Measurements from ENCODE around the gene TRIO. TPM values are rescaled to one million over a fixed set of nuclear protein-coding genes. Genes with fewer than 3 reads are reported as not detected.

Gene TRIO
- polyA plus RNA-seq, 2 donors = 10.3 to 22.8 TPM

DNA sequence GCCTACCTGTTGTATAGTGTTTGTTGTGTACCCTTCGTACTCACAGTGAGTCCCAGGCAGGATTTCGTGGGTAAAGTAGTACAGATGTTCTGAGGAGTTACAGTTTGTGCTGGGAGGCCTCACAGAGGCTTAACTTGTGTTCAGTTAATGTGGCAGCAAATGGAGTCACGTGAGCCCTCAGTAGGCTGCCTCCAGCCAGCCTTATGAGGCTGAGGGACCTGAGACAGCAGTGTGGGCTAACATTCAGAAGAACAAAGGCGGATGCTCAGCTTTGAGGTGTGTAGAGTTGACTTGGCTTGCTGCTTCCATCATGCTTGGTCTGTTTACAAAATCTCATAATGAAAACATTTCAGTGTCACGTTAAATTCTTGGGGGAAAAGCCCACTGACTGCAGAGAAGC is 118.1 kb downstream of the TRIO start:
- Histone ChIP-seq H3K9me3 (ENCODE audit: control insufficient read depth in 2 of 2, insufficient read depth in 1 of 2, low read depth in 1 of 2, low read length in 1 of 2) (no peaks in the 10 kb centered on the region), H3K4me3 (ENCODE audit: low read depth in 1 of 2, low read length in 2 of 2) (no peak overlapping the region), H3K27me3 (ENCODE audit: control insufficient read depth in 1 of 2, insufficient read depth in 2 of 2, low read length in 2 of 2) (no peaks in the 10 kb centered on the region), H3K27ac (ENCODE audit: low read depth in 2 of 2, low read length in 1 of 2) (no peak overlapping the region), H3K4me1 (ENCODE audit: control insufficient read depth in 2 of 2, insufficient read depth in 2 of 2, low read length in 1 of 2) (peaks cover 7 to 9% of the 10 kb centered on the region in 2 donors), H3K36me3 (ENCODE audit: control insufficient read depth in 2 of 2, insufficient read depth in 2 of 2, low read length in 1 of 2) (no peaks in the 10 kb centered on the region)
- WGBS, 2 donors = 72 to 73% methylated on average over 5 of the region's 5 CpGs

DNA sequence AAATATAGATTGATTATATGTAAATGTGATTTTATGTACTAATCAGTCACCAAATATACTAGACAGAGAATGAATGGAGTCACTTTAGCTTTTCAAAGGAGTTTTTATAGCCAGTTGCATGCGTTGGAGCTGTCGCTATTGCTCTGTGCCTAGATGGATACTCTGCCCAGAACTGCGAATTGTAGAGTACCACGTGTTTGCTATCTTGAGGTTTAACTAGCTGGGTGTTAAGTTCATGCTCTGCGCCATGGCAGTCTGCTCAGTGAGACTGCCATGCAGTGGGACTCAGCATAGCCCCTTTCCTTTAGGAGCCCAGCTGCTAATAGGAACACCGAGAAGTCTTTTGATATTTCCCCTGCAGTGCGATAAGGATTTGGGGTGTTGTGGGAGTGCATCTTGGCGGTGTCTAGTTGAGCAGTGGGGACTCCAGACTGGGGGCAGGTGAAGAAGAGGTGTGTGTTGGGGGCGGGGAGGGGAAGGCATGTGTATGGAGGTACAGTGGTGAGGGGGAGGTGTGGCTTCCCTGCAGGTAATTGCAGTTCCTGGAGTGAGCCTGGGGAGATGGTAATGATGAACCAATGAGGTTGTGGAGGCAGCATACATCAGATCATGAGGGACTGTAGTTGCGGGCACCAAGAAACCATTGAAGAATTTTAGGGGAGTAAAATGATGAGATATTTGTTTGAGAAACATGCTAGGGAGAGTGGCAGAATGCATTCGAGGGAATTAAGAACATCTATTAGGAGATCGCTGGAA is 118.9 kb downstream of the TRIO start:
- Histone ChIP-seq H3K4me1 (ENCODE audit: control insufficient read depth in 2 of 2, insufficient read depth in 2 of 2, low read length in 1 of 2) (peaks cover 6 to 8% of the 10 kb centered on the region in 2 donors), H3K4me3 (ENCODE audit: low read depth in 1 of 2, low read length in 2 of 2) (no peak overlapping the region), H3K36me3 (ENCODE audit: control insufficient read depth in 2 of 2, insufficient read depth in 2 of 2, low read length in 1 of 2) (no peaks in the 10 kb centered on the region), H3K9me3 (ENCODE audit: control insufficient read depth in 2 of 2, insufficient read depth in 1 of 2, low read depth in 1 of 2, low read length in 1 of 2) (no peaks in the 10 kb centered on the region), H3K27ac (ENCODE audit: low read depth in 2 of 2, low read length in 1 of 2) (no peak overlapping the region), H3K27me3 (ENCODE audit: control insufficient read depth in 1 of 2, insufficient read depth in 2 of 2, low read length in 2 of 2) (no peaks in the 10 kb centered on the region)
- WGBS, 2 donors = 90 to 93% methylated on average over 12 of the region's 12 CpGs

DNA sequence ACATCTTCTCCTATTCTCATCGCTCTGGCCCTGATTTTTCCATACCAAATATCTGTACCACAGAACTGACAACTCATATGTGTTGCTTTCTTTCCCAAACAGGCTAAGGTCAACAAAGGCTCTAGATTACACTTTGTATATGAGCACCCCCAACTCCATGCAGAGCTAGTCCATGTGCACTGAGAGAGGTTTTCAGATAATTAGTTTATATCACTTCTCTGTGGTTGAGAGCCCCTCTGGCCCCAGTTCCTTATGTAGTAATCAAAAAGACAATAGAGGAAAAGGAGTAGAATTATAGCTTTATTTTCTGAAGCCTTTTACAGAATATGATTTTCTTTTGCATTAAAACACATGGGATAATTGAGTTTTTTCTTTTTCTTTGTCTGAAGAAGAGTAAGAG is 120.0 kb downstream of the TRIO start:
- no peak overlapping the region for H3K4me3 ChIP-seq (ENCODE audit: low read depth in 1 of 2, low read length in 2 of 2)
- no peaks in the 10 kb centered on the region for H3K9me3 ChIP-seq (ENCODE audit: control insufficient read depth in 2 of 2, insufficient read depth in 1 of 2, low read depth in 1 of 2, low read length in 1 of 2)
- 88 to 94% methylated on average over 1 of the region's 1 CpG for WGBS, 2 donors
- H3K27me3 ChIP-seq (ENCODE audit: control insufficient read depth in 1 of 2, insufficient read depth in 2 of 2, low read length in 2 of 2) = no peaks in the 10 kb centered on the region
- peaks cover 5 to 7% of the 10 kb centered on the region in 2 donors for H3K4me1 ChIP-seq (ENCODE audit: control insufficient read depth in 2 of 2, insufficient read depth in 2 of 2, low read length in 1 of 2)
- no peaks in the 10 kb centered on the region for H3K36me3 ChIP-seq (ENCODE audit: control insufficient read depth in 2 of 2, insufficient read depth in 2 of 2, low read length in 1 of 2)
- H3K27ac ChIP-seq (ENCODE audit: low read depth in 2 of 2, low read length in 1 of 2) = no peak overlapping the region

DNA sequence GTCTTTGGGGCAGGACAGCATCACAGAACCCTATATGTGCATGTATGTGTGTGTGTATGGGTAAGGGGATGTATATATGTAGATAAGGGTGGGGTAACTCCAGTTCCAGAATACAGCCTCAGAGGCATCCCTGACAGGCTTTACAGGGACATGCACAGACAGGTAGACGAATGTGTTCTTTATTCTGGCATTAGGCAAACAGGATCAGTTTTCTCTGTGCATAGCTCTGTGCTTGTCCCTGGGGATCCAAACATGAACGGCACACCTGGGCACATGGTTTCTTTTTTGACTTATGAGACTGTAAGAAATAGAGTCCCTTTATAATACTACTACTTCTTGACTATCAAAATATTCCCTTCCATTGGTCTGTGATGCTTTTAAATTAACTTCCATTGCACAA is 120.6 kb downstream of the TRIO start:
- Histone ChIP-seq H3K4me1 (ENCODE audit: control insufficient read depth in 2 of 2, insufficient read depth in 2 of 2, low read length in 1 of 2) (peaks cover 4 to 7% of the 10 kb centered on the region in 2 donors), H3K27me3 (ENCODE audit: control insufficient read depth in 1 of 2, insufficient read depth in 2 of 2, low read length in 2 of 2) (no peaks in the 10 kb centered on the region), H3K36me3 (ENCODE audit: control insufficient read depth in 2 of 2, insufficient read depth in 2 of 2, low read length in 1 of 2) (no peaks in the 10 kb centered on the region), H3K27ac (ENCODE audit: low read depth in 2 of 2, low read length in 1 of 2) (peak overlapping the region in 1 of 2 donors; percentile 13), H3K9me3 (ENCODE audit: control insufficient read depth in 2 of 2, insufficient read depth in 1 of 2, low read depth in 1 of 2, low read length in 1 of 2) (no peaks in the 10 kb centered on the region), H3K4me3 (ENCODE audit: low read depth in 1 of 2, low read length in 2 of 2) (no peak overlapping the region)
- 41 to 56% methylated on average over 2 of the region's 2 CpGs for WGBS, 2 donors

DNA sequence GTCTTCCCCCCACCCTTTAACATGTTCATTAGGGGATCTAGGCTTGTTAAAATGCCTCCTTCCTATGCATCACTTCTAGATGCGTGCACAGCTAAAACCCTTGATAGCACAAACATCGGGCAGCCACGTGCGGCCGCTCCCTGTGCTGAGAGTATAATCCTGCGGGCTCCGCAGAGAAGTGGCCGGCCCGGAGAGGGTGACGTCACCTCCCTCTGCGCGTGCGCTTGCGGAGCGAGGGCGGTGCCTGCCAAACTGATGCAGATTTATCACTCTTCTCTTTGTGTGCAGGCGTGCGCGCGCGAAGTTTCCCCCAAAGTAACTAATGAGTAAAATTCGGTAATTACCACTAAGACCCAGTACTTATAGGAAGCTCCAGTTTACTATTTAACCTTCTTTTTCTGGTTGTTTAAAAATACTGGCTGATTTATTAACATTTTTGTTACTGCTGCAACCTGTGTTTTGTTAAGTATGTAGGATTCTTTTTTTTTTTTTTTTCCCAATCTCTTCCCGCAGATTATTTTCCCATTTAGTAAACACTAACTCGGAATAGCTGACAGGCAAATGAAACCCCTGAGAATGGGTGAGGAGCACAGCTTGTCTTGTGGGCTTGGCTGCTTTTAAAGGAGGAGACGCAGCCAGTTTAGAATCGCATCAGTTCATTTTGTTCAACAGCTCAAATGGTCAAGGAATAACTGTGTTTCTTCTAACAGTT is 121.6 kb downstream of the TRIO start:
- no peaks in the 10 kb centered on the region for H3K9me3 ChIP-seq (ENCODE audit: control insufficient read depth in 2 of 2, insufficient read depth in 1 of 2, low read depth in 1 of 2, low read length in 1 of 2)
- 2 to 5% methylated on average over 26 of the region's 26 CpGs for WGBS, 2 donors
- H3K27me3 ChIP-seq (ENCODE audit: control insufficient read depth in 1 of 2, insufficient read depth in 2 of 2, low read length in 2 of 2) = no peaks in the 10 kb centered on the region
- H3K4me1 ChIP-seq (ENCODE audit: control insufficient read depth in 2 of 2, insufficient read depth in 2 of 2, low read length in 1 of 2) = peaks cover 2 to 7% of the 10 kb centered on the region in 2 donors
- no peaks in the 10 kb centered on the region for H3K36me3 ChIP-seq (ENCODE audit: control insufficient read depth in 2 of 2, insufficient read depth in 2 of 2, low read length in 1 of 2)
- H3K27ac ChIP-seq (ENCODE audit: low read depth in 2 of 2, low read length in 1 of 2) = peak overlapping the region in 1 of 2 donors; percentile 26
- no peak overlapping the region for H3K4me3 ChIP-seq (ENCODE audit: low read depth in 1 of 2, low read length in 2 of 2)

DNA sequence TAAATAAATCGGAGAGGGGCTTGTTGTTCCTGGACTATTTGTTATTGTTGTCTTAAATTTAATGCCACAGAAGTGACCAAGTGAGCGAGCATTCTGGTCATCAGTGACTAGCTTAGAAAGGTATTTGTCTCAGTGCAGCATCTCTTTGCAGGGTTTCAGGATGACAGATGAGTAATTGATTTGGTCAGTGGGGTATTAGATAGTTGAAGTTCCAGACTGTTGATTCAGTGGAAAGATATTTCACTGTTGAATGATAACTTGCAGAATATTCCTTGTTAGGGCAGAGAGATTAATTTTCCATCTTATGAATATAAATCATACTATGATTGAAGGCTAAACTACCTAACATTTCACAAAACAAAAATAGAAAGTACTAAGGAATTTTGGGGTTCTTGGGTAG is 122.4 kb downstream of the TRIO start:
- 68 to 74% methylated on average over 2 of the region's 2 CpGs for WGBS, 2 donors
- no peaks in the 10 kb centered on the region for H3K9me3 ChIP-seq (ENCODE audit: control insufficient read depth in 2 of 2, insufficient read depth in 1 of 2, low read depth in 1 of 2, low read length in 1 of 2)
- peaks cover 2 to 7% of the 10 kb centered on the region in 2 donors for H3K4me1 ChIP-seq (ENCODE audit: control insufficient read depth in 2 of 2, insufficient read depth in 2 of 2, low read length in 1 of 2)
- H3K27ac ChIP-seq (ENCODE audit: low read depth in 2 of 2, low read length in 1 of 2) = no peak overlapping the region
- no peak overlapping the region for H3K4me3 ChIP-seq (ENCODE audit: low read depth in 1 of 2, low read length in 2 of 2)
- H3K36me3 ChIP-seq (ENCODE audit: control insufficient read depth in 2 of 2, insufficient read depth in 2 of 2, low read length in 1 of 2) = no peaks in the 10 kb centered on the region
- no peaks in the 10 kb centered on the region for H3K27me3 ChIP-seq (ENCODE audit: control insufficient read depth in 1 of 2, insufficient read depth in 2 of 2, low read length in 2 of 2)

DNA sequence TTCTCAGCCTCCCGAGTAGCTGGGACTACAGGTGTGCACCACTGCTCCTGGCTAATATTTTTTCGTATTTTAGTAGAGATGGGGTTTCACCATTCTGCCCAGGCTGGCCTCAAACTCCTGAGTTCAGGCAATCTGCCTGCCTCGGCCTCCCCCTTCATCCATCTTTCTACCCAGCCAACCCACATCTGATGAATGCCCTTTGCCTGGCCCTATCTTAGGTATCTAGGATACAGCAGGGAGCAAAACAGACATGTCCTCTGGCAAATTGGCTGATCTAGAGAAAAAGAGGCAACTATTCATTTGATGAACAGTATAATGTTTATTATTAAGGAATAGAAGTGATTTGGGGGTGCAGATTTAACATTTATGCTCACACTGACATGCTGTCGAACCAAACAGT is 123.0 kb downstream of the TRIO start:
- Histone ChIP-seq H3K27me3 (ENCODE audit: control insufficient read depth in 1 of 2, insufficient read depth in 2 of 2, low read length in 2 of 2) (no peaks in the 10 kb centered on the region), H3K36me3 (ENCODE audit: control insufficient read depth in 2 of 2, insufficient read depth in 2 of 2, low read length in 1 of 2) (no peaks in the 10 kb centered on the region), H3K4me3 (ENCODE audit: low read depth in 1 of 2, low read length in 2 of 2) (no peak overlapping the region), H3K27ac (ENCODE audit: low read depth in 2 of 2, low read length in 1 of 2) (peak overlapping the region in 1 of 2 donors; percentile 21), H3K9me3 (ENCODE audit: control insufficient read depth in 2 of 2, insufficient read depth in 1 of 2, low read depth in 1 of 2, low read length in 1 of 2) (no peaks in the 10 kb centered on the region), H3K4me1 (ENCODE audit: control insufficient read depth in 2 of 2, insufficient read depth in 2 of 2, low read length in 1 of 2) (peaks cover 2% of the 10 kb centered on the region in 2 donors)
- 79 to 87% methylated on average over 4 of the region's 4 CpGs for WGBS, 2 donors

DNA sequence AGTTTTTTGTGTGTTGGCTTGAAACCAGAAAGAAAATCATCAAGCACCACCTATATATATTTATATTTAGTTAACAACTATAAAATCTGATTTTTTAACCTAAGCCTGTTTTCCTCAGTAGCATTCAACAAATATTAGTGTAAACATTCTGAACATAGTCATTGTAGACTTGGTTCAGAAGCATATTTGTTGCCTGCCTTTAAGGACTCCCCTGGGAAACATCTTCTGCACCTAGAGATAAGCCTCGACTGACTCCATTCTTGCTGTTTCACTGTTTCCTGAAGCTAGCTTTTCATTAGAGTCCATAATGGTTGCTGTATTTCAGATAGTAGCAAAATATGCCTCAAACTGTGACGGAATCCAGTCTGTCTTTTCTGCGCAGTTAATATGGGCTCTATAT is 123.5 kb downstream of the TRIO start:
- Histone ChIP-seq H3K9me3 (ENCODE audit: control insufficient read depth in 2 of 2, insufficient read depth in 1 of 2, low read depth in 1 of 2, low read length in 1 of 2) (no peaks in the 10 kb centered on the region), H3K27me3 (ENCODE audit: control insufficient read depth in 1 of 2, insufficient read depth in 2 of 2, low read length in 2 of 2) (no peaks in the 10 kb centered on the region), H3K4me1 (ENCODE audit: control insufficient read depth in 2 of 2, insufficient read depth in 2 of 2, low read length in 1 of 2) (peaks cover 0 to 2% of the 10 kb centered on the region in 2 donors), H3K4me3 (ENCODE audit: low read depth in 1 of 2, low read length in 2 of 2) (no peak overlapping the region), H3K27ac (ENCODE audit: low read depth in 2 of 2, low read length in 1 of 2) (no peak overlapping the region), H3K36me3 (ENCODE audit: control insufficient read depth in 2 of 2, insufficient read depth in 2 of 2, low read length in 1 of 2) (no peaks in the 10 kb centered on the region)
- 48 to 59% methylated on average over 3 of the region's 3 CpGs for WGBS, 2 donors

DNA sequence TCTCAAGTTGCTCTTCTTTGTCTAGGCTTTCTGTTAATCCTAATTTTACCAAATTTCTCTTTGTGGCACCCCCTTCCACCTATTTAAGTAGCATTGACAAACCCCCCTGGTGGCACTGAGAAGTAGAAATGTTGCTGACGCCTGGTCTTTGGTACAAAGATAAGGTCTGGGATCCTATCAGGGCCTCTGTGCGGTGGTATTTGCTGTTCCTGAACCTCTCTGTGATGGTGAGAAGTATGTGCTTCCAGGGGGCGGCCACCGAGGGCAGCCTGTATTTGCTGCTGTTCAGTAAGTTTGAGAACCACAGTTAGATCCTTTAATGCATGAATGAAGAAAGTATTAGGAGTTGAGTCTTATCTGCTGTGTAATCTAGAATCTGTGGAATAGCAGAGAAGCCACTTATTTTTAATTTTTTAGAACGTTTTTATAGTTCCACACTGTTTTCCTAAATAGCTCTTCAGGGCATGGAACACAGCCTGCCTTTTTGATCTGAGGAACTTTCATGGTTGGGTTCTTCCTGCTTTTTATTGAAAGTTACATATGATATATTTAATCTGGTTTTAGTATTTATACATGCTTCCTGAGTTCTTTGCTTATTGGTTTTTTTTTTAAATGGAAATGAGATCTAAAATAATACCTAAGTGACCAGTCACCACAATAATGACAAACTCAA is 124.2 kb downstream of the TRIO start:
- no peaks in the 10 kb centered on the region for H3K9me3 ChIP-seq (ENCODE audit: control insufficient read depth in 2 of 2, insufficient read depth in 1 of 2, low read depth in 1 of 2, low read length in 1 of 2)
- WGBS, 2 donors = 65 to 66% methylated on average over 5 of the region's 5 CpGs
- H3K27ac ChIP-seq (ENCODE audit: low read depth in 2 of 2, low read length in 1 of 2) = no peak overlapping the region
- no peak overlapping the region for H3K4me3 ChIP-seq (ENCODE audit: low read depth in 1 of 2, low read length in 2 of 2)
- H3K4me1 ChIP-seq (ENCODE audit: control insufficient read depth in 2 of 2, insufficient read depth in 2 of 2, low read length in 1 of 2) = peaks cover 0 to 2% of the 10 kb centered on the region in 2 donors
- no peaks in the 10 kb centered on the region for H3K36me3 ChIP-seq (ENCODE audit: control insufficient read depth in 2 of 2, insufficient read depth in 2 of 2, low read length in 1 of 2)
- no peaks in the 10 kb centered on the region for H3K27me3 ChIP-seq (ENCODE audit: control insufficient read depth in 1 of 2, insufficient read depth in 2 of 2, low read length in 2 of 2)

All from esophagus (tissue), 2 donors.